MM.1S (cell line): ENCODE results near the gene BDNF.

Experiments
- EZH2 ChIP-seq: fragments of 300-600 bp; sonication (generic); optimal IDR thresholded peaks from 2 replicates; pipeline ENCODE3; 2017; ENCODE audit warnings: low read depth, mild to moderate bottlenecking, antibody characterized with exemption, low read length, mixed read lengths
- EZH2phosphoT487 ChIP-seq: fragments of 300-600 bp; sonication (generic); IDR thresholded peaks from 2 replicates; pipeline ENCODE4 v1.6.1; 2018; ENCODE audit warnings: antibody characterized with exemption, low read length
- TF ChIP-seq, protein P1 (sequence below): fragments of 300-600 bp; sonication (generic); IDR thresholded peaks from 2 replicates; pipeline ENCODE4 v1.5.1; 2016; ENCODE audit warnings: antibody characterized with exemption, low read length, mixed read lengths

DNA sequence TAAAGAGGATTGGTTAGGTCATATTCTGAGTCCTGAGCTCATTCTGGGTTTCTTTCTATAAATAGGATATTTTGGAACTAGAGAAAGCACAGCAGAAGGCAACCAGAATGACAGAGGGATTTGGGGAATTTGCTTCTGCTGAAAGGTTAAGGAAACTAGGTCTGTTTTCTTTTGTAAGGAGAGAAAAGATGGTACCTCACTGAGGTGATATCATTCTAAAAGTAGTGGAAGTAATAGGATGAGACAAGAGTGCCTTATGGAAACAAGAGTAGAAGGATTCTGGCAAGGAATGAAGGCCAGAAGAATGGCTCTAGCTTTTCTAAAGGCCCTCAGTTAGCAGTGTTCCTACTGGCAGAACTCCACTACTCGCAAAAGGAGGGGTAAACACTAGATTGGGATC lies 26.7 kb upstream of the BDNF start:
- TF ChIP-seq, protein P1, sequence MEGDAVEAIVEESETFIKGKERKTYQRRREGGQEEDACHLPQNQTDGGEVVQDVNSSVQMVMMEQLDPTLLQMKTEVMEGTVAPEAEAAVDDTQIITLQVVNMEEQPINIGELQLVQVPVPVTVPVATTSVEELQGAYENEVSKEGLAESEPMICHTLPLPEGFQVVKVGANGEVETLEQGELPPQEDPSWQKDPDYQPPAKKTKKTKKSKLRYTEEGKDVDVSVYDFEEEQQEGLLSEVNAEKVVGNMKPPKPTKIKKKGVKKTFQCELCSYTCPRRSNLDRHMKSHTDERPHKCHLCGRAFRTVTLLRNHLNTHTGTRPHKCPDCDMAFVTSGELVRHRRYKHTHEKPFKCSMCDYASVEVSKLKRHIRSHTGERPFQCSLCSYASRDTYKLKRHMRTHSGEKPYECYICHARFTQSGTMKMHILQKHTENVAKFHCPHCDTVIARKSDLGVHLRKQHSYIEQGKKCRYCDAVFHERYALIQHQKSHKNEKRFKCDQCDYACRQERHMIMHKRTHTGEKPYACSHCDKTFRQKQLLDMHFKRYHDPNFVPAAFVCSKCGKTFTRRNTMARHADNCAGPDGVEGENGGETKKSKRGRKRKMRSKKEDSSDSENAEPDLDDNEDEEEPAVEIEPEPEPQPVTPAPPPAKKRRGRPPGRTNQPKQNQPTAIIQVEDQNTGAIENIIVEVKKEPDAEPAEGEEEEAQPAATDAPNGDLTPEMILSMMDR: no peak
- TF ChIP-seq EZH2phosphoT487 (no peak), EZH2 (no peak)
